ENCODE measurements around the gene HDAC10.

HDAC10 gene

DNA sequence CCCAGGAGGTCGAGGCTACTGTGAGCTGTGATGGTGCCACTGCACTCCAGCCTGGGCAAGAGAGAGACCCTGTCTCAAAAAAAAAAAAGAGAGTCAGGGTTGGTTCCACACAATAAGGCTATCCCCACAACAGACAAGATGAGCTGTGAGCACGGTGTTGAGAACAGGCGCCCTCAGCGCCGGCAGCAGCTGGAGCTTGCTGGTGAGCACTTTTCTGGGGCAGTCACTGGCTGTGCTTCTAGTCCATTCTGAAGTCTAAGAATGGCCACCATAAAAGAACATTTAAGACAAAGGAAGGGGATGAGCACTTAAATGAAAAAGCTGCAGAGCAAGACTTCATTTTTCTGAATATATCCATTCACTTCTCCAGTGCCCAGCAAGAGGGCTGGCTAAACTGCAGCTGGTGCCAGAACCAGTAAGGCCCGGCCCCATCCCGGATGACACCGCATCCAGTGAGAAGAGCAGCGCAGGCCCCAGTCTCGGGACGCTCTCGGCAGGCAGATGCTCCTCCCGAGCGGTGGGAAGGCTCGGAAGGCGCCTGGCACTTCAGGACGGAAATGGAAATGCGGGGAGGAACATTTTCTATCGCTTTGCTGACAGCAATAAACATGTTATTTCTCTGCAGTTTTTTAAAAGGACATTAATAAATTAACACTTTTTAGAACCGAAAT lies 18.4 kb downstream of the HDAC10 start:
- DNase-seq, result no peak

- no peak for DNase-seq
These were observed 21.7 kb downstream of the HDAC10 start for GRCh38 chr22:50229370-50229769.

GRCh38 chr22:50228366-50228765 lies 22.7 kb downstream of the HDAC10 start:
- no peak for DNase-seq

DNA sequence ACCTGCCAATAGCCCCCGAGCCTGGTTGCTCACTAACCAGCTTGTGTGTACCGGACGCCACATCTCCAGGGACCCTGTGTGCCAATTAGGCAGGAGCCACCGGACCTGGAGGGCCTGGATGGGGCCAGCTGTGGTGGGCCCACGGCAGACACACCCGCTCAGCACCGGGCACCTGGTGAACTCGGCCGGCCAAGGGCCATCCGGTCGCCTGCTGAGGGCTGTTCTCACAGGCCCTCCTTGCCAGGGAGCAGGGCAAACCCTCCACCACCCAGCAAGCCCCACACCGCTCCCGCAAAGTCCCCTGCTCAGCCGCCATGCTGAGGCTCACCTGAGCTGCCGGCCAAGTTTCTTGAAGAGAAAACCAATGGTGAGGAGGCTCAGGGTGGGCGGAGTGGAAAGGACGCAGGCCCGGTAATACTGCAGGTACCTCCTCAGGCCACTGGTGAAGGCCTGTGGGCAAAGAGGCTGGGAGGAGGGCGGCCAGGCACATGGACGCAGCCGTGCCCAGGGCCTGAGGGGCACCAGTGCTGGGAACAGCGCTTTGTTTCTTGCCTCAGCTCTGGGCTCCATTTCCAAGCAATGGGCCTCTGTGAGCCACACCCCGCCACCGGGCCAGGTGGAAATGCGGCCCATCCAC lies 23.4 kb downstream of the HDAC10 start:
- no peak for DNase-seq

DNA sequence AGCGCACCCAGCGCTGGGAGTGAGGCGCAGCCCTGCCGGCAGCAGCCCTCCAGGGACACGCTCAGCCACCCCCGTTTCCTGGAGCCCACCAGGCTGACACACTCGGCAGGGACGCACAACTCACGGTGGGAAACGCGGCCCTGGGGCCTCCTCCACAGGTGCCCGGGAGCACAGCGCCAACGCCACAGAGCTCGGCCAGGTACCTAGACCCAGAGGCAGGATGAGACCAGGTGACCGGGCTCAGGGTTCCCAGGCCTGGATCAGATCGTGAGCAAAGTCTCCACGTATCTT lies 24.2 kb downstream of the HDAC10 start:
- DNase-seq, result no peak

- DNase-seq, result no peak
These were observed 24.8 kb downstream of the HDAC10 start for GRCh38 chr22:50226063-50226874.

DNA sequence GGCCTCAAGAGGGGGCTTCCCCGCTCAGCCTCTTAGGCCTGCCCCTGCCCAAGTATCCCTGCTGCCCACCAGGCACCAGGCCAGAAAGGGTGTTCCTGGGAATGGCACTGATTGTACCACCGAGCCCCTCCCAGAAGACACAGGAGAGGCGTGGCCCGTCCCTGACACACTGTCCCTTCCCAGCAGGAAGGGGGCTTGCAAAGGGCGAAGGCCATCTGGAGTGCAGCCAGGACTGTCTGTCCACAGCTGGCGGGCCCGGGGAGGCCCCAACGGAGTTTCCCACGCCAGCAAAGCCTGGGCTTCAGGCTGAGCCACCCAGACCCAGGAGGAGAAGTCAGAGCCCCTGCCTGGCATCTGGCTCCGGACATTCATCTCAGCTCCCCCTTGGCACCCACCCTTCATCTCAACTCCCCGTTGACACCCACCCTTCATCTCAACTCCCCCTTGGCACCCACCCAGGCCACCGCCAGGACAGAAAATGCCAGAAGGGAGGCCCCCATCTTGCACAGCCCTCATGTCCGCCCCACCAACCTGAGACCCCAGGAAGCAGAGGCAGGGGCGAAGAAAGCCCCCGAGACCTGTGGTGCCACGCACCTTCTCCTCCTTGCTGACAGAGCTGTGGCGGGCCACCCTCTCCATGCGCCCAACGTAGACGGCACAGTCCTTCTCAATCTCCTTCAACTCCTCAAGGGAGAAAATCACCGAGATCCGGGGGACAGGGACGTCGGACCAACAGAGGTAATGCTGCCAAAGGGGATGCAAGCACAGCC lies 25.7 kb downstream of the HDAC10 start:
- DNase-seq, result no peak

DNA sequence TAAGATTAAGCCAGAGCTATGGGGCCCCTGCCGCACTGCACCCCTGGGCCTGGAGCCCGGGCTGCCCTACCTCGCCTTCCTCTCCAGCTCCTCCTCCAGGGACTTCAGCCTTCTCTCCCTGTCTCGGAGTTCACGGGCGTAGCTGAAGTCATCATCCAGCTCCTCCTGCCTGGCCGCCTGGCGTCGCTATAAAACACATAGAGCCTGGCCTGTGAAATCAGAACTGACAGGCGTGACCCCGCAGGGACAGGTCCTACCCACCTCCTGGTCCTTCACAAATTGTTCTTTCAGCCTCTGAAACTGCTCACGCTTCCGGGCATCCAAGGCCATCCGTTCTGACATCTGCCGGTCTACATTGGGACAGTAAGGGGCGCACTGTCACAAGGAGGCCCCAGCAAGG lies 27.0 kb downstream of the HDAC10 start:
- no peak for DNase-seq

DNA sequence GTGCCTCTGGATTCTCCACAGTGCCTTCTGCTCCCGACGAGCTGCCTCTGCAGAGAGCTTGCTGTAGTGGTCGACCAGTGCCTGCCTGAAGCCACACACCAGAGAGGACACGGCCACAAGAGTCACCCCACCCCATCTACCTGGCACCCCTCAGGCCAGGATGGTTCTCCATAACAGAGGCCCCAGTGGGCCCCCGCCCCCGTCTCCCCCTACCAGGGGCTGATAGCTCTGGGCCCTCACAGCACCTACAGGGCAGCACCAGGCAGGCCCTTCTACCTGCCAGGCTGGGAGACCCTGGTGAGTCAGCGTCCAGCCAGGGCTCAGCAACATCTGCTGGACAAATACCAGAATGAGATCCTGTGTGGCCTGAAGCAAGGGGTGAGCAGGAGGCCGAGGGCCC lies 28.6 kb downstream of the HDAC10 start:
- DNase-seq, result no peak

DNA sequence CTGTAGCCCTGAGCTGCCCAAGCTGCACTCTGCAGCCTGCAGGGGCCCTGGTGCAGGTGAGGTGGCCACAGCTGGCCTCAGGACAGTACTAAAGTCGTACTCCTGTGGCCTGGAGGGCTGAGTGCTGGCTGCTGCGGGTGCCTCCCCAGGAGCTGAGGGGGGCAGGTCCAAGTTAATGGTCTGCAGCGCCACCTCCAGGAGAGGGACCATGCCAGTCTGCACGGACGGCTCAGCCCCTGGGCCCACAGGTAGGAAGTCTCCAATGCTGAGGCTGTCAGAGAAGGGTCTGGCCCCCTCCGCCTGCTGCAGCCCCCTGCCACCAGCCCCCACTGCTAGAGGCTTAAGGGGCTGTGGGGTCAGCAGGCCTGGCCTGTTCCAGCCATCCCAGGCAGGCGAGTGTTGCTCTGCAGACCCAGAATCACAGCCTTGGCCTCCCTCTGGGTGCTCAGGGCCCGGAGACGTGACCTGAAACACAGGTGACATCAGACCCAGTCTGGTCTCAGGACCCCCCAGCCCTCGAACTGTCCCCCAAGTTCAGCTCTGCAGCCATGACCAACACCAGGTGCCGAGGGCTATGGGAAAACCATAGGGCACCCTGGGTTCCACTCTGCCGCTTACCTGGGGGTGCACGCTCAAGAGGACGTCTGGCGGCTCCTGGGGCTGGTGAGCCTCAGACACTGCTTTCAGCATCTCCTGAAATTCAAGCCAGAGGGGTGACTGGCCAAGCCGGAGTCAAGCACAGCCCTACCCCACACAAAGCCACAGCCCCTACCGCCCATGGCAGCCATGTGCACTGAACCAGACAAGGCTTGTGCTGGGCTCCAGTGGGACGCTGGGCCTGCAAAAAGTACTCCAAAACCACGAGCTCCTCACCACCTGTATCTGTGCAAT lies 29.4 kb downstream of the HDAC10 start:
- no peak for DNase-seq

DNA sequence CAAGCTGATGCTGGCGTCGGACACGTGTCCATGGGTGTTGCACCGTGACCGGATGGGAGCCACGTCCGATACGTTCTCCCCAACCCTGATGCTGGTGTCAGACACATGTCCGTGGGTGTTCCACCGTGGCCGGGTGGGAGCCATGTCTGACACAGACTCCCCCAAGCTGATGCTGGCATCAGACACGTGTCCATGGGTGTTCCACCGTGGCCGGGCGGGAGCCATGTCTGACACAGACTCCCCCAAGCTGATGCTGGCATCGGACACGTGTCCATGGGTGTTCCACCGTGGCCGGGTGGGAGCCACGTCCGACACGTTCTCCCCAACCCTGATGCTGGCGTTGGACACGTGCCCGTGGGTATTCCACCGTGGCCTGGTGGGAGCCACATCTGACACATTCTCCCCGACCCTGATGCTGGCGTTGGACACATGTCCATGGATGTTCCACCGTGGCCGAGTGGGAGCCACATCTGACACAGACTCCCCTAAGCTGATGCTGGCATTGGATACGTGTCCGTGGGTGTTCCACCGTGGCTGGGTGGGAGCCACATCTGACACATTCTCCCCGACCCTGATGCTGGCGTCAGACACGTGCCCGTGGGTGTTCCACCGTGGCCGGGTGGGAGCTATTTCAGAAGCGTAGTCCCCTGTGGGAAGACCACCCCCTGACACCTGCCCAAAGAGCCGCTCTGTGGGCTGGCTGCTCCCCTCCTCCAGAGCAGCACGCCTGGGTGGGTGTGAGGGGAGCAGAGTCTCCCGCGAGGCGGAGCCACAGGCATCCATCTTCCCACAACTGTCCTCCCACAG lies 30.3 kb downstream of the HDAC10 start:
- DNase-seq, result no peak

DNA sequence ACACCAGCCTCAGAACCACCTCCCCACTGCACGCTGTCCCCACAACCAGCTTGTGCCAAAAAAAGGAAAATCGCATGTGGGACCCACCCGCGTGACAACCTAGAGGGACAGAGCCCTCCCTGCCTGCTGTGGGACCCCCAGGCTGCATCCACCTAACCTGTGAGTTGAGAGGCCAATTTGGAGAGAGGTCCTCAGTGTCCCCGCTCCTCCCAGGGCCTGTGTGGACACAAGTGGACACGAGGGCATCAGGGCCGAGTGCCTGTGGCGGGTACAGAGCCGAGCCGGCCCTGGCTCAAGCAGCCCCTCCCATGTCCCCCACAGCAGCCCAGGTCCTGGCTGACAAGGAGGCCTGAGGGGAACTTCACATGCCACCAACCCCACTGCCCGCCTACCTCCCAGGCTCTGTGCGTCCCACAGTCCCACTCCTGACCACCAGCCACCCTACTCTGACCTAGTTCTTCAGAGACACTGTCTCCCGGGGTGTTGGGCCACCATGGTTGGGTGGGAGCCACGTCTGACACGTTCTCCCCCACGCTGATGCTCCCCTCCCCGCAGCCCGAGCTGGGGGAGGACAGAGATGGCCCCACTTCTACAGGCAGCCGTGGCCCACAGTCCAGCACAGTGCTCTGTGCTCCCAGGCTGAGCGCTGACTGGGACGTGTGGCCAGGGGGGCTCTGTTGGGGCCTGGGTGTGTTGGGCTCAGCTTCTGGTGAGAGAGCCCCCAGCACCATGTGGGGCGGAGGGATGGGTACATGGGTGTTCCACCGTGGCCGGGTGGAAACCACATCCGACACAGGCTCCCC lies 31.1 kb downstream of the HDAC10 start:
- no peak for DNase-seq

GRCh38 chr22:50218996-50219727 lies 31.9 kb downstream of the HDAC10 start:
- DNase-seq, result no peak

DNA sequence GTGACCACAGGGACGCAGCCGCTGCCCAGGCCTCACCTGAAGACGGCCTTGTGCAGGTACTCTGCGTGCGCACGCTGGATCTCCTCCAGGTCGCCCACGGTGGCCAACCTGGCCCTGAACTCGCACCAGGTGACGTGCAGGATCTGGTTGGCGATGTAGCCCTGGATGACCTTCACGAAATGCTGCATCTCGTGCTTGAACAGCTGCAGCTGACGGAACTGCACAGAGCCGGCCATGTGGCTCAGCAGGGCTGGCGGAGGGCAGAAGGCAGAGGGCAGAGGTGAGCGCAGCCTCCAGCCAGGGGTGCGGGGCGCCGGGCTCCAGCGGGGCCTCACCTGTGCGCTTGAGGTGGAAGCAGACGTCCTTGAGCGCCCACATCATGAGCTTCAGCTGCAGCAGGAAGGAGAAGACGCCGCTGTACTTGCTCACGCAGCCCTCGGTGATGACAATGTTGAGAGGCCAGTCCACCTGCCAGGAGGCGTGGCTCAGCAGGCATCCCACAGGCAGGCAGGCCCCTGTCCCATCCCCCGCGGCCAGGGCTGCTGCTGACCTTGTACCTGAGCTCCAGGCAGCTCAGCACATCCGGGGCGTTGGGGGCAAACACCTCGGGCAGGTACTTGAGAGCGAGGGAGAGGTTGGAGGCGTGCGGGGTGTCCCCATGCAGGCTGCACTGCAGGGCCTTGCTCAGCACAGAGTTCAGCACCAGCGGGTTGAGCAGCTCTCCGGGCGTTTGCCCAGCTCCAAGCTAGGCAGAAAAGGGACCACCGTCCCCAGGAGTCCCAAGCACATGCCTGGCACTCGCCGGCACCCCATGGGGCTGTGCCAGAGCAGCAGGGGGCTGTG lies 32.7 kb downstream of the HDAC10 start:
- no peak for DNase-seq

DNA sequence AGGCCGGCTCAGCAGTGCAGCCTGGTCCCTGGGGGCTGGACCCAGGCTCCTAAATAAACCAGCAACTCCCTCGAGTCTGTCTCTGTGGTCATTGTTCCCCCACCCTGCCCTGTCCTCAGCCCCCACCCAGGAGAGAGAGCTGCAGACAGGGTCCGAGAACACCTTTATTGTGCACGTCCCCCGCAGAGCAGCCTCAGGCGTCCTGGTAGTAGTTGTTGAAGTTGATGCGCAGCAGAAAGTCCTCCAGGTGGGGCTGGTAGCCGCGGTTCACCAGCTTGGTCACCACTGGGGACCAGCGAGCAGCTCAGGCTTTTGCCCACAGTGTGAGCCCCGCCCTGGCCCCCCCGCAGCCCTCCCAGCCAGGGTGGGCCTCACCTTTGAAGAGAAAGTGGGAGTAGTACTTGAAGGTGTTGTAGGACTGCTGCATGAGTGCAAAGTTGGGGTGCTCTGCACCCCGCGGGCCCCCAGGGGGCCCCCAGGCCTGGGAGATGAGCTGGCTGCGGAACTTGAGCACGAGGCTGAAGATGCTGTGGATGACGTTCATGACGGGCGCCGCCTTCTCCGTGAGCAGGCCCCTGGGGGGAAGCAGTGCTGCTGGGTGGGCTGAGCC lies 33.4 kb downstream of the HDAC10 start:
- DNase-seq, result no peak

DNA sequence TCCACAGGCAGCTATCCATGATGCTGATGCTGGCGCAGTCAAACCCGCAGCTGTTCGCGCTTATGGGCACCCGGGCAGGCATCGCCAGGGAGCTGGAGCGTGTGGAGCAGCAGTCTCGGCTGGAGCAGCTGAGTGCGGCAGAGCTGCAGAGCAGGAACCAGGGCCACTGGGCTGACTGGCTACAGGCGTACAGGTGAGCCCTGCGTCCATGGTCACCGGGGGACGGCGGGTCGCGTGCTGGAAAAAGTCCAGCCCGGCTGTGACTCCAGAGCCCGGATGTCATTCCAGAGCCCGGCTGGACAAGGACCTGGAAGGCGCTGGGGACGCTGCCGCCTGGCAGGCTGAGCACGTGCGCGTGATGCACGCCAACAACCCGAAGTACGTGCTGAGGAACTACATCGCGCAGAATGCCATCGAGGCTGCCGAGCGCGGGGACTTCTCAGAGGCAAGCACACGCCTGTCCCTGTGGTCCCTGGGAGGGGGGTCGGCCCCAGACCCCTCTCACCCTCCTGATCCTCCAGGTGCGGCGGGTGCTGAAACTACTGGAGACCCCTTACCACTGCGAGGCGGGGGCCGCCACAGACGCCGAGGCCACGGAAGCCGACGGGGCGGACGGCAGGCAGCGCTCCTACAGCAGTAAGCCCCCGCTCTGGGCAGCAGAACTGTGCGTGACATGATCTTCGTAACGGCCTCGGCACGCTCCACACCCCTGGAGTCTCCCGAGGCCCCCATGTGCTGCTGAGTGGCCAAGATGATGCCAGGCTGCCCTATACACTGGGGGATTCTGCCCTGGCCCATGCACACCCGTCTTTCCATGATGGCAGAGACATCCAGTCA lies 34.2 kb downstream of the HDAC10 start:
- DNase-seq, result no peak

DNA sequence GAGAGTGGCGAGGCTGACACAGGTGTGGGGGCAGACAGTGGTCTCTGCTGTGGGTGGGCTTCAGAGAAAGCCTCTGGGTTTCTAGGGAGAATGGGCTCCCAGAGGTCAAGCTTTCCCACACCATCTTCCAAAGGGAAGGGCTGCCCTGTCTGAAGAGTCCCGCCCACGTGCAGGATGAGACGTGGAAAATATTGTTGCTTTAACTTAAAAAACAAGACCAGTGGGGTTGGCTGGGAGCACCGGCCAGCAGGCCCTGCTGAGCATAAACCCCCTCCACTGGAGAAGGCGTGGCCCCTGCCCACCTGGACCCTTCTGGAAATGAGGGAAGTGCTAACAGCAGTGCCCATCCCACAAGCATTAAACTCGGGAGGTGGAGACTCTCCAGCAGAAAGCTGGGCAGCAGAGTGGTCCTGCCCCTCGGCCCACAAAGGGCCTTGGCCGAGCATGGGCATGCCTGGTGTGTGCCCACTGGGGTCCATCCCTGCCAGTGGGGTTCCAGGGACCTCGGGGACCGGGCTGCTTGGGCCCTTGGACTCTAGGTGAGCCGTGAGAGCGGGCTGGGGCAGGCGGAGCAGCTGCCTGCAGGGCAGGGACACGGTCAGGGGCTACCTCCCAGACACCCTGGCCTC lies 34.9 kb downstream of the HDAC10 start:
- DNase-seq, result no peak

Measured in NCI-H748 treated with DMSO at 0.1 percent for 48 hours (cell line).